ENCODE data around the gene LRRFIP2.
"Not testable (repeated sequence)": the region's sequence is repeated elsewhere in the genome, so short reads cannot be mapped to it uniquely, and the experiment has no call there.

The LRRFIP2 gene

GRCh38 chr3:37183976-37184375, 9.6 kb upstream of the LRRFIP2 start:
- no peak for DNase-seq

- no peak for DNase-seq
Measured at GRCh38 chr3:37183375-37183831, 9.0 kb upstream of the LRRFIP2 start.

- DNase-seq: no peak
Measured at GRCh38 chr3:37182816-37183215, 8.4 kb upstream of the LRRFIP2 start.

GRCh38 chr3:37181756-37182155, 7.4 kb upstream of the LRRFIP2 start:
- DNase-seq: no peak

GRCh38 chr3:37179144-37179967, 5.0 kb upstream of the LRRFIP2 start:
- no peak for DNase-seq

GRCh38 chr3:37173806-37174205, 576 bp downstream of the LRRFIP2 start:
- no peak for DNase-seq

- DNase-seq: no peak
Measured at GRCh38 chr3:37171144-37171543, 3.2 kb downstream of the LRRFIP2 start.

GRCh38 chr3:37170513-37170912, 3.9 kb downstream of the LRRFIP2 start:
- no peak for DNase-seq

- DNase-seq: no peak
Measured at GRCh38 chr3:37170060-37170459, 4.3 kb downstream of the LRRFIP2 start.

GRCh38 chr3:37168896-37169295, 5.5 kb downstream of the LRRFIP2 start:
- no peak for DNase-seq

- DNase-seq: peak in 1 of 2 donors; percentile 16
Measured at GRCh38 chr3:37163262-37164015, 10.9 kb downstream of the LRRFIP2 start.

GRCh38 chr3:37162501-37163245, 11.7 kb downstream of the LRRFIP2 start:
- DNase-seq: no peak

GRCh38 chr3:37161351-37161750, 13.0 kb downstream of the LRRFIP2 start:
- no peak for DNase-seq

- no peak for DNase-seq
Measured at GRCh38 chr3:37155782-37156181, 18.6 kb downstream of the LRRFIP2 start.

GRCh38 chr3:37154668-37155314, 19.6 kb downstream of the LRRFIP2 start:
- no peak for DNase-seq

GRCh38 chr3:37150621-37151020, 23.8 kb downstream of the LRRFIP2 start:
- DNase-seq: no peak

- DNase-seq: no peak
Measured at GRCh38 chr3:37149257-37149656, 25.1 kb downstream of the LRRFIP2 start.

GRCh38 chr3:37148208-37148607, 26.2 kb downstream of the LRRFIP2 start:
- DNase-seq: no peak

- no peak for DNase-seq
Measured at GRCh38 chr3:37147666-37148065, 26.7 kb downstream of the LRRFIP2 start.

- DNase-seq: not testable (repeated sequence)
Measured at GRCh38 chr3:37146927-37147326, 27.5 kb downstream of the LRRFIP2 start.

GRCh38 chr3:37145611-37146010, 28.8 kb downstream of the LRRFIP2 start:
- DNase-seq: no peak

GRCh38 chr3:37144806-37145205, 29.6 kb downstream of the LRRFIP2 start:
- DNase-seq: peak in 1 of 2 donors; percentile 24

- DNase-seq: no peak
Measured at GRCh38 chr3:37143821-37144220, 30.6 kb downstream of the LRRFIP2 start.
